ENCODE measurements around the gene ZNF792.

Gene ZNF792

DNA sequence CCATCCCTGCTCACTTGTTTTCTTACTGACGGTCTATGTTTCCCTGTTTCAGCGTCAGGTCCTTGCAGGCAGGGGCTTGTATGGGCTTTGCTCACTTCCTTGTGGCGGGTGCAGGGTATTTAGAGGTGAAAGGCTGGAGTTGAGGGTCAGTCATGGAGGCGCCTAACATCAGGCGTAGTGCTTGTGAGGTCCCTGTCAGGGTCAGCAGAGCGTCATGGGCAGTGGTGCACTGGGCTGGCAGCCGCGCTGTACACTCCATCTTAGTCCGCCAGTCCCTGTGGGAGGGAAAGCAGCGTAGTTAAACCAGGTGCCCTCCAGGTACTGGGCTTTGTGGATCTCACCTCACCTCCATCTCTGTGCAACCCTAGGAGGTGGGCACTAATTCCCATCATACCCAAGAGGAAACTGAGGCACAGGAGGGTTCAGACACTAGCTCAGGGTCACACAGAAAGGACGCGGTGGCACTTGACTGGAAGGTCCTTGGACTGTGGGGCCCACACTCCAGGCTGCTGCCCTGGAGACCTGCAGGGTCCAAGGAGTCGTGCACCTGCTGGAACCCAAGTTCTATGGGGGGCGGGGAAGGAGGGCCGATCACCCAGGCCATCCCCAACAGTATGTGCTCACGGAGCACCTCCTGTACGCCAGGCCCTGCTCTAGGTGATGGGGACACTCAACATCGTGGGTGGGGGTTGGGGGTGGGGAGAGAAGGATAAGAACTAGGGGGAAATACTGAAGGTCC is 40.7 kb upstream of the ZNF792 start:
- H3K4me3 ChIP-seq (ENCODE audit: low read length) = no peak overlapping the region
- H3K4me2 ChIP-seq (ENCODE audit: low read length) = no peak overlapping the region
- no peak overlapping the region for H3K9ac ChIP-seq (ENCODE audit: low read length)
- peaks cover 73% of the 10 kb centered on the region for H3K79me2 ChIP-seq (ENCODE audit: low read length)
- H4K20me1 ChIP-seq (ENCODE audit: insufficient read depth, low read length) = peaks cover 39% of the 10 kb centered on the region
- H3K9me3 ChIP-seq (ENCODE audit: insufficient read depth, low read length) = no peaks in the 10 kb centered on the region
- H3K27me3 ChIP-seq (ENCODE audit: low read depth, low read length) = no peaks in the 10 kb centered on the region
- TF ChIP-seq EZH2phosphoT487 (IDR thresholded peaks at IDR 0.05; ENCODE audit: low read depth) = no peak
- TF ChIP-seq, protein P1, sequence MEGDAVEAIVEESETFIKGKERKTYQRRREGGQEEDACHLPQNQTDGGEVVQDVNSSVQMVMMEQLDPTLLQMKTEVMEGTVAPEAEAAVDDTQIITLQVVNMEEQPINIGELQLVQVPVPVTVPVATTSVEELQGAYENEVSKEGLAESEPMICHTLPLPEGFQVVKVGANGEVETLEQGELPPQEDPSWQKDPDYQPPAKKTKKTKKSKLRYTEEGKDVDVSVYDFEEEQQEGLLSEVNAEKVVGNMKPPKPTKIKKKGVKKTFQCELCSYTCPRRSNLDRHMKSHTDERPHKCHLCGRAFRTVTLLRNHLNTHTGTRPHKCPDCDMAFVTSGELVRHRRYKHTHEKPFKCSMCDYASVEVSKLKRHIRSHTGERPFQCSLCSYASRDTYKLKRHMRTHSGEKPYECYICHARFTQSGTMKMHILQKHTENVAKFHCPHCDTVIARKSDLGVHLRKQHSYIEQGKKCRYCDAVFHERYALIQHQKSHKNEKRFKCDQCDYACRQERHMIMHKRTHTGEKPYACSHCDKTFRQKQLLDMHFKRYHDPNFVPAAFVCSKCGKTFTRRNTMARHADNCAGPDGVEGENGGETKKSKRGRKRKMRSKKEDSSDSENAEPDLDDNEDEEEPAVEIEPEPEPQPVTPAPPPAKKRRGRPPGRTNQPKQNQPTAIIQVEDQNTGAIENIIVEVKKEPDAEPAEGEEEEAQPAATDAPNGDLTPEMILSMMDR (IDR thresholded peaks at IDR 0.05; ENCODE audit: low read depth, low read length) = no peak
- no peak overlapping the region for H3K27ac ChIP-seq (ENCODE audit: low read length)
- H3K4me1 ChIP-seq (ENCODE audit: low read length) = 0 out of 2 replicates have a peak, but pooled peaks cover 10% of the 10 kb centered on the region
- H3K36me3 ChIP-seq (replicated peaks; ENCODE audit: low read depth, low read length) = peaks cover 30% of the 10 kb centered on the region
- H2AFZ ChIP-seq (ENCODE audit: low read depth, low read length) = no peak overlapping the region

DNA sequence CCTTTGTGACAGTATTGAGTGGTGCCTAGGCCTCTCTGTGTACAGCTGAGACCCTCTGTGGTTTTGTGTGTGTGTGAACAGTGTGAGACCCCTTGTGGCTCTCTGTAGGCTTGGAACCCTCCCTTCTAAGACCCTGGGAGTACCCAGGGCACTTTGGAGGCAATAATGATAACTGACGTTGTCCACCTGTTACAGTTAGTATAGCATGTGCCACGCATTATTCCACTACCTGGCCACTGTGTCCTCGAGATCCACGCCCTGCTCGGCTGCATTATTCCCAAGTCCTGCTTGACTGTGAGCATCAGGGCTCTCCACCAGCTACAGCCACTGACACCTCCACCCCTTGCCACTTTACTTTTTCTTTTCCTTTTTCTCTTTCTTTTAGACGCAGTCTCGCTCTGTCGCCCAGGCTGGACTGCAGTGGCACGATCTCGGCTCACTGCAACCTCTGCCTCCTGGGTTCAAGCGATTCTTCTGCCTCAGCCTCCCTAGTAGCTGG is 38.1 kb upstream of the ZNF792 start:
- Histone ChIP-seq H3K27ac (ENCODE audit: low read length) (no peak overlapping the region), H3K36me3 (replicated peaks; ENCODE audit: low read depth, low read length) (peaks cover 26% of the 10 kb centered on the region), H3K27me3 (ENCODE audit: low read depth, low read length) (no peaks in the 10 kb centered on the region), H4K20me1 (ENCODE audit: insufficient read depth, low read length) (peaks cover 39% of the 10 kb centered on the region), H3K4me2 (ENCODE audit: low read length) (peak overlapping the region; percentile 77), H3K79me2 (ENCODE audit: low read length) (peaks cover 72% of the 10 kb centered on the region), H3K9me3 (ENCODE audit: insufficient read depth, low read length) (no peaks in the 10 kb centered on the region), H3K4me3 (ENCODE audit: low read length) (no peak overlapping the region), H3K9ac (ENCODE audit: low read length) (no peak overlapping the region), H2AFZ (ENCODE audit: low read depth, low read length) (no peak overlapping the region), H3K4me1 (ENCODE audit: low read length) (peaks cover 17% of the 10 kb centered on the region; the same call in 1 of the 2 replicates)
- no peak for TF ChIP-seq EZH2phosphoT487 (IDR thresholded peaks at IDR 0.05; ENCODE audit: low read depth)
- TF ChIP-seq, protein P1 (IDR thresholded peaks at IDR 0.05; ENCODE audit: low read depth, low read length) = no peak

DNA sequence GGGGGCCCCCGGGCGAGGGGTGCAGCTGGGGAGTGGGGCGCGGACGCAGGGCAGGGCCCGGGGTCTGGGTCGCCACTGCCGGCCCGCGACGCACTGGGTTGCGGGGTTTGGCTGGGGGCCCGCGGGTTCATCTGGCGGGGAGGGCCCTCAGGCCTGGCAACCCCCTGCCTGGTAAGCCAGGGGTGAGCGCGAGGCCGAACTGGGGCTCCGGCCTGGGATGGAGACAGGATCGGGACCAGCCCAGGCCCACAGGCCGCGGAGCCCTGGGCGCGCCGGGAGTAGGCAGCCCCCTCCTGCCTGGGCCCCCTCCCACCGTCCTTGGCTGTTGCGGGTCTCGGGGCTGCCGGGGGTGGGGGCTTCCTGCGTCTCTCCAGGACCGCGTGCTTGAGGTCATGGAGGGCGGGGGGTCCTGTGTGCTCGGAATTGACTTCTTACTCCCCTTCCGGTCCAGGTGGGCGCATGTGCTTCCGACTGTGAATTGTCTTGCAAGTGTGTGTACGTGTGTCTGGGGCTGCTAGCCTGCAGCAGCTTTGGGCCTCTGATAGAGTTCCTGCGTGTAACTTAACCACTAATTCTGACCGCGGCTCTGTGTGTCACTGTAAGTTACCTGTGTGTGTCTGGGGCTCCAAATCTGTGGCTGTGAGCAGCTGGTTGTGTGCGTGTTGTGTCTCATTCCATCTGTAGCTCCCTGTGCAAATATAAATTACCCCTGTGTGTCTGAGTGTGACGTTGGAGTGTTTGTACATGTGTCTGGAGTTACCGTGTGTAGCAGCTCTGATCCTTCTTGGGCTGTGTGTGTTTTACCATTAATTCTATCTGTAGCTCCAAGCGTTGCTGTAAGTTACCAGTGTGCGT is 36.8 kb upstream of the ZNF792 start:
- H3K9ac ChIP-seq (ENCODE audit: low read length) = peak overlapping the region; percentile 93
- H3K27me3 ChIP-seq (ENCODE audit: low read depth, low read length) = no peaks in the 10 kb centered on the region
- H4K20me1 ChIP-seq (ENCODE audit: insufficient read depth, low read length) = peaks cover 35% of the 10 kb centered on the region
- H3K4me1 ChIP-seq (ENCODE audit: low read length) = peaks cover 17% of the 10 kb centered on the region; the same call in 1 of the 2 replicates
- peaks cover 61% of the 10 kb centered on the region for H3K79me2 ChIP-seq (ENCODE audit: low read length)
- H2AFZ ChIP-seq (ENCODE audit: low read depth, low read length) = peak overlapping the region; percentile 53; the same call in 1 of the 2 replicates
- peaks cover 19% of the 10 kb centered on the region for H3K36me3 ChIP-seq (replicated peaks; ENCODE audit: low read depth, low read length)
- TF ChIP-seq EZH2phosphoT487 (IDR thresholded peaks at IDR 0.05; ENCODE audit: low read depth) = no peak
- TF ChIP-seq, protein P1 (IDR thresholded peaks at IDR 0.05; ENCODE audit: low read depth, low read length) = no peak
- H3K9me3 ChIP-seq (ENCODE audit: insufficient read depth, low read length) = no peaks in the 10 kb centered on the region
- H3K4me3 ChIP-seq (ENCODE audit: low read length) = peak overlapping the region; percentile 96
- peak overlapping the region; percentile 77 for H3K4me2 ChIP-seq (ENCODE audit: low read length)
- H3K27ac ChIP-seq (ENCODE audit: low read length) = peak overlapping the region; percentile 67

DNA sequence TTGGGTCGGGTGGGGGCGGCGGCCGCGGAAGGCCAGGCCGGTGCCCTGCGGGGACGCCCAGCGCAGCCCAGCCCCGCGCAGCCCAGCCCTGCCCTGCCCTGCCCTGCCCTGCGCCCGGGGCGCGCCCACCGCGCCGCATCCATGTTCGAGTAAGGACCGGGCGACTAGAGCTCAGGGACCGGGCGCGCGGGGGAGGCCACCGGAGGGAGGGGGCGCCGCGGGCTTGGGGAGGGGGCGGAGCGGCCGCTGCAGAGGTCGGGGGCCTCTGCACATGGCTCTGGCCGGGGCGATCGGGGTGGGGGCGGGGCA is 36.3 kb upstream of the ZNF792 start:
- Histone ChIP-seq H3K27me3 (ENCODE audit: low read depth, low read length) (no peaks in the 10 kb centered on the region), H3K27ac (ENCODE audit: low read length) (peak overlapping the region; percentile 67), H4K20me1 (ENCODE audit: insufficient read depth, low read length) (peaks cover 31% of the 10 kb centered on the region), H2AFZ (ENCODE audit: low read depth, low read length) (no peak overlapping the region), H3K4me3 (ENCODE audit: low read length) (peak overlapping the region; percentile 96), H3K36me3 (replicated peaks; ENCODE audit: low read depth, low read length) (peaks cover 14% of the 10 kb centered on the region), H3K9ac (ENCODE audit: low read length) (peak overlapping the region; percentile 93), H3K9me3 (ENCODE audit: insufficient read depth, low read length) (no peaks in the 10 kb centered on the region), H3K4me1 (ENCODE audit: low read length) (peaks cover 17% of the 10 kb centered on the region; the same call in 1 of the 2 replicates), H3K4me2 (ENCODE audit: low read length) (peak overlapping the region; percentile 77), H3K79me2 (ENCODE audit: low read length) (peaks cover 55% of the 10 kb centered on the region)
- TF ChIP-seq, protein P1 (IDR thresholded peaks at IDR 0.05; ENCODE audit: low read depth, low read length) = no peak
- TF ChIP-seq EZH2phosphoT487 (IDR thresholded peaks at IDR 0.05; ENCODE audit: low read depth) = no peak

All from OCI-LY3 (cell line).